OCI-LY1 (cell line): ENCODE results near the gene CDH4.

Experiments
- EZH2 ChIP-seq: fragments of 200-600 bp; sonication (generic), shearing (Covaris generic); IDR thresholded peaks from 2 replicates; pipeline ENCODE4 v1.8.0; 2017; ENCODE audit warnings: borderline replicate concordance, mixed run types, mild to moderate bottlenecking, antibody characterized with exemption, low read length, moderate library complexity, mixed read lengths
- TF ChIP-seq, protein P1 (sequence below): fragments of 200-600 bp; sonication (generic), shearing (Covaris generic); IDR thresholded peaks from 2 replicates; pipeline ENCODE4 v1.5.1; 2017; ENCODE audit warnings: mild to moderate bottlenecking, antibody characterized with exemption, low read length, moderate library complexity, mixed read lengths

DNA sequence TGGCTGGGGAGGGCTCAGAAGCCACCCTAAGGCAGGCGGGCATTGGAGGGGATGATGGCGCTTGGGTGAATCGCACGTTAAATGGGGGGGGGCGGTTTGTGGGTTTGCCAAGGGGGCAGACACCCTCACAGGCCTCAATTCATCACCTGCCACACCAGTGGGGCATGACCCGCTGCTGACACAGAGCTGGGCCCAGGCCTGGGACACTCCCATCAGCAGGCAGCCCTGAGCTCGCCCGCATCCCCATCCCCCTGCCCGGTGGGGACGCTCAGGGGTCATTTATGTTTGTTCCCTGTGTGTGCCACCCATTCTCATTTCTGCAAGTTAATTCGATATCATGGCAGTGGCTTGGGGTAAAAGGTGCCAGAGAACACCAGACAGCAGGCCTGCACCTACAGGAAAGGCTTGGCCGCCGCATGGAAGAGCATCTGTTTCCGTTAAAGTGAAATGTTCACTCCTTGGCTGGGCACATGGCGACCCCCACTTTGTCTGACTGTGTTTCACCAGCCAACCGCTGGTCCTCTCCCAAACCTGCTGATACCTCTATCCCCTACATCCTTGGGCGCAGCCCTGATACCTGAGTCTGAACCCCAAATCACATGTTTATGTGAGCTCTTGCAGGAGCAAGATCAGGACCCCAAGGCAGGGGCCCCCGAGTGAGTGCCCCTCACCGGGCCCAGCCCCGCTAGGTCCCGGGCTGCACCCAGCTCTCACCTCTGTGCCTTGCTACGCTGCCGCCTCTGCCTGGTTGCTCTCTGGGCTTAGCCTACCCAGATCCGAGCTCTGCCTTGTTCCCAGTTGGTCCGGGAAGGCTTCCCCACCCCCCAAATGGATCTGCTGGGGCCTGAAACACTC, 564.8 kb downstream of the CDH4 start:
- TF ChIP-seq, protein P1, sequence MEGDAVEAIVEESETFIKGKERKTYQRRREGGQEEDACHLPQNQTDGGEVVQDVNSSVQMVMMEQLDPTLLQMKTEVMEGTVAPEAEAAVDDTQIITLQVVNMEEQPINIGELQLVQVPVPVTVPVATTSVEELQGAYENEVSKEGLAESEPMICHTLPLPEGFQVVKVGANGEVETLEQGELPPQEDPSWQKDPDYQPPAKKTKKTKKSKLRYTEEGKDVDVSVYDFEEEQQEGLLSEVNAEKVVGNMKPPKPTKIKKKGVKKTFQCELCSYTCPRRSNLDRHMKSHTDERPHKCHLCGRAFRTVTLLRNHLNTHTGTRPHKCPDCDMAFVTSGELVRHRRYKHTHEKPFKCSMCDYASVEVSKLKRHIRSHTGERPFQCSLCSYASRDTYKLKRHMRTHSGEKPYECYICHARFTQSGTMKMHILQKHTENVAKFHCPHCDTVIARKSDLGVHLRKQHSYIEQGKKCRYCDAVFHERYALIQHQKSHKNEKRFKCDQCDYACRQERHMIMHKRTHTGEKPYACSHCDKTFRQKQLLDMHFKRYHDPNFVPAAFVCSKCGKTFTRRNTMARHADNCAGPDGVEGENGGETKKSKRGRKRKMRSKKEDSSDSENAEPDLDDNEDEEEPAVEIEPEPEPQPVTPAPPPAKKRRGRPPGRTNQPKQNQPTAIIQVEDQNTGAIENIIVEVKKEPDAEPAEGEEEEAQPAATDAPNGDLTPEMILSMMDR, result no peak
- TF ChIP-seq EZH2, result no peak
